Esophagus muscularis mucosa (tissue), 4 donors: Measurements from ENCODE around the gene CHIT1. TPM values are rescaled to one million over a fixed set of nuclear protein-coding genes. Genes with fewer than 3 reads are reported as not detected.
"Not testable (repeated sequence)": the region's sequence is repeated elsewhere in the genome, so short reads cannot be mapped to it uniquely, and the experiment has no call there.

Experiments used
- DNase-seq: peaks from one replicate; pipeline ENCODE4 v3.0.0-alpha.2; 2017; ENCODE audit errors: extremely low spot score
- H3K27ac ChIP-seq, 4 donors: fragments of 200-600 bp; sonication (generic); replicated peaks in 1 of 4; 1 replicate in 3 of 4; 2 replicates in 1 of 4; pipeline ENCODE4 v1.5.1; 2016 to 2019; ENCODE audit warnings: mild to moderate bottlenecking in 1 of 4
- H3K27me3 ChIP-seq, 4 donors: fragments of 200-600 bp; sonication (generic); one replicate each; pipeline versions ENCODE4 v1.5.1 to v1.6.0; 2016 to 2019
- H3K36me3 ChIP-seq, 4 donors: fragments of 200-600 bp; sonication (generic); one replicate each; pipeline ENCODE4 v1.5.1; 2016 to 2019
- H3K4me1 ChIP-seq, 4 donors: fragments of 200-600 bp; sonication (generic); one replicate each; pipeline ENCODE4 v1.5.1; 2016 to 2019
- H3K4me3 ChIP-seq, 4 donors: fragments of 200-600 bp; sonication (generic); 1 replicate in 2 of 4; 2 replicates in 2 of 4; pipeline ENCODE4 v1.5.1; 2016 to 2019; ENCODE audit warnings: mild to moderate bottlenecking in 4 of 4, moderate library complexity in 1 of 4
- H3K9me3 ChIP-seq, 4 donors: fragments of 200-600 bp; sonication (generic); 1 replicate in 3 of 4; 2 replicates in 1 of 4; pipeline ENCODE4 v1.5.1; 2016 to 2019
- EP300 ChIP-seq: sonication (generic); formaldehyde crosslinking; IDR thresholded peaks from one replicate; pipeline ENCODE4 v1.6.1; 2017; ENCODE audit warnings: antibody characterized with exemption
- POLR2A ChIP-seq: fragments of 450-650 bp; IDR thresholded peaks from one replicate; pipeline ENCODE4 v1.6.1; 2017; ENCODE audit warnings: antibody characterized with exemption, moderate library complexity, mild to moderate bottlenecking, low read depth
- POLR2AphosphoS5 ChIP-seq, 2 donors: sonication (generic); formaldehyde crosslinking; IDR thresholded peaks; one replicate each; pipeline ENCODE4 v1.6.1; 2017; ENCODE audit warnings: antibody characterized with exemption in 2 of 2
- WGBS: methylation state at CpG from one replicate; pipeline ENCODE4 v1.1.5; 2018; 5-methylcytosine and 5-hydroxymethylcytosine counted together
- intact Hi-C: fragments of 100-400 bp; cut with DNase I; formaldehyde crosslinking; loops from one replicate; pipeline ENCODE4 v1.15.1; 2023
- total RNA-seq, 4 donors: library from RNA; depleted of rRNA; stranded (reverse); fragments of >200 nt; gene quantifications; one replicate each; pipeline versions ENCODE4 v1.1.0 to v1.2.1, GENCODE V29; 2016
- TF ChIP-seq, protein P1 (sequence below), 3 experiments: fragments of 200-600 bp in 2 of 3; fragments of 450-650 bp in 1 of 3; sonication (generic) in 2 of 3; IDR thresholded peaks; one replicate each; pipeline ENCODE4 v1.5.1; 2017 to 2019; ENCODE audit warnings: antibody characterized with exemption in 3 of 3, mild to moderate bottlenecking in 2 of 3, moderate library complexity in 1 of 3

Gene CHIT1
- total RNA-seq, 4 donors from 2014 or later = 0.11 to 0.26 (median 0.17) TPM; not detected in 1

DNA sequence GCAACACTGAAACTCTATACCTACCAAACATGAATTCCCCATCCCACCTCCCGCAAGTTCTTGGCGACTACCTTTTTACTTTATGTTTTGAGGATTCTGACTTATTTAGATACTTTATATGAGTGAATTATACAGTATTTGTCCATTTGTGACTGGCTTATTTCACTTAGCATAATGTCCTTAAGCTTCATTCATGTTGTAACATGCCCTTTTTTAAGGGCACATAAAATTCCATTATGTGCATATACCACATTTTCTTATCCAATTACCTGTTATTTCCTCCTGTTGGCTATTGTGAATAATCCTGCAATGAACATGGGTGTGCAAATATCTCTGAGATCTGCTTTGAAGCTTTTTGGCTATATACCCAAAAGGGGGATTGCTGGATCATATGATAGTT lies 22.0 kb upstream of the CHIT1 start:
- TF ChIP-seq EP300 = no peak
- TF ChIP-seq POLR2AphosphoS5 (IDR thresholded peaks at IDR 0.05) = no peak
- TF ChIP-seq, protein P1, sequence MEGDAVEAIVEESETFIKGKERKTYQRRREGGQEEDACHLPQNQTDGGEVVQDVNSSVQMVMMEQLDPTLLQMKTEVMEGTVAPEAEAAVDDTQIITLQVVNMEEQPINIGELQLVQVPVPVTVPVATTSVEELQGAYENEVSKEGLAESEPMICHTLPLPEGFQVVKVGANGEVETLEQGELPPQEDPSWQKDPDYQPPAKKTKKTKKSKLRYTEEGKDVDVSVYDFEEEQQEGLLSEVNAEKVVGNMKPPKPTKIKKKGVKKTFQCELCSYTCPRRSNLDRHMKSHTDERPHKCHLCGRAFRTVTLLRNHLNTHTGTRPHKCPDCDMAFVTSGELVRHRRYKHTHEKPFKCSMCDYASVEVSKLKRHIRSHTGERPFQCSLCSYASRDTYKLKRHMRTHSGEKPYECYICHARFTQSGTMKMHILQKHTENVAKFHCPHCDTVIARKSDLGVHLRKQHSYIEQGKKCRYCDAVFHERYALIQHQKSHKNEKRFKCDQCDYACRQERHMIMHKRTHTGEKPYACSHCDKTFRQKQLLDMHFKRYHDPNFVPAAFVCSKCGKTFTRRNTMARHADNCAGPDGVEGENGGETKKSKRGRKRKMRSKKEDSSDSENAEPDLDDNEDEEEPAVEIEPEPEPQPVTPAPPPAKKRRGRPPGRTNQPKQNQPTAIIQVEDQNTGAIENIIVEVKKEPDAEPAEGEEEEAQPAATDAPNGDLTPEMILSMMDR (IDR thresholded peaks at IDR 0.05) = no peak
- no peak for TF ChIP-seq POLR2A
- H3K36me3 ChIP-seq = no peaks in the 10 kb centered on the region
- no peak for DNase-seq
- H3K9me3 ChIP-seq = no peaks in the 10 kb centered on the region
- no peak overlapping the region for H3K4me3 ChIP-seq
- no peak overlapping the region for H3K27ac ChIP-seq
- no peaks in the 10 kb centered on the region for H3K4me1 ChIP-seq
- intact Hi-C loops = no loop called here
- H3K27me3 ChIP-seq = peaks cover 0 to 17% (median 0%) of the 10 kb centered on the region in 4 donors
- whole genome bisulfite sequencing = 93% methylated on average over 2 of the region's 2 CpGs

DNA sequence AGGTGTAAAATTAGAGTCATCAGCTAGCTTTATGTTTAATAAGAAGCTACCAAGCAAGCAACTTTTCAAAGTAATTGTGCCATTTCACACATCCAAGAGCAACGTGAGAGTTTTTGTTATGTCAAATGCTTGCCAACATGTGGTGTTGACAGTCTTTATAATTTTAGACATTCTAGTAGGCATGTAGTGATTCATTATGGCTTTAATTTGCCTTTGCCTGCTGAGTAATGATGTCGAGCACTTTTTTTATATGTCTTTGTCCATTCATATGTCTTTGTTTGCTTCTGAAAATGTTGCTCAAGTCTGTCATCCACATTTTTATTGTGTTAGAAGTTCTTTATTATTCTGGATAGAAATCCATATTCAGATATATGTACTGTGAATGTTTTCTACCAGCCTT lies 21.4 kb upstream of the CHIT1 start:
- Histone ChIP-seq H3K27me3 (peaks cover 0 to 15% (median 0%) of the 10 kb centered on the region in 4 donors), H3K9me3 (no peaks in the 10 kb centered on the region), H3K4me1 (no peaks in the 10 kb centered on the region), H3K4me3 (no peak overlapping the region), H3K27ac (no peak overlapping the region), H3K36me3 (no peaks in the 10 kb centered on the region)
- intact Hi-C loops = no loop called here
- TF ChIP-seq EP300 (no peak), POLR2AphosphoS5 (IDR thresholded peaks at IDR 0.05) (no peak), POLR2A (no peak)
- TF ChIP-seq, protein P1 (IDR thresholded peaks at IDR 0.05) = no peak
- WGBS = 47% methylated on average over 2 of the region's 2 CpGs
- DNase-seq = no peak

GRCh38 chr1:203244776-203245175 lies 15.3 kb upstream of the CHIT1 start:
- Histone ChIP-seq H3K9me3 (no peaks in the 10 kb centered on the region), H3K4me1 (no peaks in the 10 kb centered on the region), H3K4me3 (no peak overlapping the region), H3K27me3 (no peaks in the 10 kb centered on the region), H3K36me3 (no peaks in the 10 kb centered on the region), H3K27ac (no peak overlapping the region)
- WGBS = 41% methylated on average over 4 of the region's 4 CpGs
- no peak for DNase-seq
- intact Hi-C loops = no loop called here
- TF ChIP-seq POLR2AphosphoS5 (IDR thresholded peaks at IDR 0.05) = no peak
- no peak for TF ChIP-seq EP300
- TF ChIP-seq, protein P1 (IDR thresholded peaks at IDR 0.05) = no peak
- TF ChIP-seq POLR2A = no peak

- H3K27ac ChIP-seq, H3K4me1 ChIP-seq, H3K4me3 ChIP-seq, H3K36me3 ChIP-seq, intact Hi-C loops, H3K9me3 ChIP-seq, DNase-seq, H3K27me3 ChIP-seq: not testable (repeated sequence)
- 89% methylated on average over 5 of the region's 5 CpGs for WGBS
Observed at GRCh38 chr1:203241708-203242107, 12.2 kb upstream of the CHIT1 start.

DNA sequence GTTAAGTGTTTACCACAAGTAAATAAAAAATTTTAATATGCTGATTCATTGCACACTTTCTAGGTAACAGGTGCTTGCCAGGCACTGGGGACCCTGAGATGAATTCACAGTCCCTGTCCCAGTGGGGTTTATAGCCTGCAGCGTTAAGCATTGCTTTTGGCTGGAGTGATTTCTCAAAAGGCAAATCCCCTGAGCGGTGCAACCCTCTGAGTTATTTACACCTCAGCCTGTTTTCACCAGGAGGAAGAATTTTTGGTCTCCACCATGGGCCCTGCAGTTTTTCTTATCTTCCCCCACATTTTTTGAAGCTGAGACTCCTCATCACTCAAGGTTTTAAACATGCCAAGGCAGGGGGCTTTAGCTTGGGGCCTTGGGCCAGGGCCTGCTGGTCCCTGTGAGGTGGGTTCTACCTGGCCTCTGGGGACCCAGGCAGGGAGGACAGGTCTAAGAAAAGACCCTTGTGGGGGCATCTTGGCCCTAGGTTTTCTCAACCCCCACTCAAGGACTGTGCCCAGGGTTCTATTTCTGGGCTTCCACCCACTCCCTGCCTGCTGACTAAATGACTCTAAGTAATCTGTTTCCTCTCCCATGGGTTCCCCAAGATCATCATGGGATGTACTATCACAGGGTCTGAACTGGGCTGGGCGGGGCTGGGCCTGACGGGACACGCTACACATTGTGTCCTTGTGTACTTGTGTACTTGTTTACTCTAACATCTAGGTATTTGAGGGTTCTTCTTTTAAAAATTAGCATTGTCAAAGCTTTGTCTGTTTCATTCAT lies 10.2 kb upstream of the CHIT1 start:
- H3K36me3 ChIP-seq = no peaks in the 10 kb centered on the region
- no peak overlapping the region for H3K27ac ChIP-seq
- no peaks in the 10 kb centered on the region for H3K4me1 ChIP-seq
- peaks cover 0 to 4% (median 0%) of the 10 kb centered on the region in 4 donors for H3K27me3 ChIP-seq
- intact Hi-C loops = no loop called here
- H3K9me3 ChIP-seq = peaks cover 0 to 19% (median 15%) of the 10 kb centered on the region in 4 donors
- 92% methylated on average over 5 of the region's 5 CpGs for WGBS
- TF ChIP-seq, protein P1 (IDR thresholded peaks at IDR 0.05) = no peak
- TF ChIP-seq POLR2A (no peak), EP300 (no peak), POLR2AphosphoS5 (IDR thresholded peaks at IDR 0.05) (no peak)
- no peak for DNase-seq
- H3K4me3 ChIP-seq = no peak overlapping the region
